OCI-LY1 (cell line): ENCODE data around the gene GLRA2.

ENCODE experiments used
- H2AFZ ChIP-seq: fragments of 200-600 bp; sonication (generic), shearing (Covaris generic); 2 replicates; pipeline ENCODE4 v1.6.0; 2014; ENCODE audit warnings: antibody characterized with exemption, mild to moderate bottlenecking, low read length
- H3F3A ChIP-seq: fragments of 200-600 bp; sonication (generic), shearing (Covaris generic); 2 replicates; pipeline ENCODE4 v1.6.0; 2014; ENCODE audit warnings: mild to moderate bottlenecking, antibody characterized with exemption, low read length, moderate library complexity; ENCODE audit not compliant: insufficient read depth
- H3K27ac ChIP-seq: fragments of 200-600 bp; sonication (generic); 2 replicates; pipeline ENCODE4 v1.5.1; 2014; ENCODE audit warnings: low read length, mixed run types, mild to moderate bottlenecking, low read depth; ENCODE audit not compliant: poor library complexity, severe bottlenecking
- H3K27me3 ChIP-seq: fragments of 200-600 bp; sonication (generic); 2 replicates; pipeline ENCODE4 v1.6.0; 2014; ENCODE audit warnings: antibody characterized with exemption, mild to moderate bottlenecking, low read length, moderate library complexity; ENCODE audit not compliant: insufficient read depth
- H3K36me3 ChIP-seq: fragments of 200-600 bp; sonication (generic); 2 replicates; pipeline ENCODE4 v1.6.1; 2014; ENCODE audit warnings: mild to moderate bottlenecking, antibody characterized with exemption, low read length, moderate library complexity, mixed read lengths; ENCODE audit not compliant: insufficient read depth
- H3K4me1 ChIP-seq: fragments of 200-600 bp; sonication (generic); 2 replicates; pipeline ENCODE4 v1.5.1; 2014; ENCODE audit warnings: mild to moderate bottlenecking, low read length, moderate library complexity; ENCODE audit not compliant: insufficient read depth, severe bottlenecking
- H3K4me2 ChIP-seq: fragments of 200-600 bp; sonication (generic), shearing (Covaris generic); 2 replicates; pipeline ENCODE4 v1.6.1; 2014; ENCODE audit warnings: low read length
- H3K4me3 ChIP-seq: fragments of 200-600 bp; sonication (generic); 2 replicates; pipeline ENCODE4 v1.5.1; 2014; ENCODE audit warnings: low read length, low read depth, mild to moderate bottlenecking, mixed read lengths; ENCODE audit not compliant: poor library complexity, severe bottlenecking
- H3K79me2 ChIP-seq: fragments of 200-600 bp; shearing (Covaris generic); 2 replicates; pipeline ENCODE4 v1.6.1; 2016; ENCODE audit warnings: mixed run types, low read length, mixed read lengths; ENCODE audit not compliant: insufficient read depth
- H3K9ac ChIP-seq: fragments of 200-600 bp; sonication (generic), shearing (Covaris generic); 2 replicates; pipeline ENCODE4 v1.6.1; 2014; ENCODE audit warnings: mild to moderate bottlenecking, low read length, mixed read lengths
- H3K9me2 ChIP-seq: fragments of 200-600 bp; sonication (generic), shearing (Covaris generic); 2 replicates; pipeline ENCODE4 v1.6.1; 2014; ENCODE audit warnings: low read depth, mild to moderate bottlenecking, low read length, mixed read lengths
- H3K9me3 ChIP-seq: fragments of 200-600 bp; shearing (Covaris generic); 2 replicates; pipeline ENCODE4 v1.6.1; 2014; ENCODE audit warnings: low read length, mixed read lengths
- H4K20me1 ChIP-seq: fragments of 200-600 bp; sonication (generic), shearing (Covaris generic); 2 replicates; pipeline ENCODE4 v1.6.0; 2016; ENCODE audit warnings: mild to moderate bottlenecking, low read length; ENCODE audit not compliant: insufficient read depth
- CTCF ChIP-seq: fragments of 200-600 bp; sonication (generic), shearing (Covaris generic); IDR thresholded peaks from 2 replicates; pipeline ENCODE4 v1.5.1; 2017; ENCODE audit warnings: mild to moderate bottlenecking, antibody characterized with exemption, low read length, moderate library complexity, mixed read lengths
- EZH2 ChIP-seq: fragments of 200-600 bp; sonication (generic), shearing (Covaris generic); IDR thresholded peaks from 2 replicates; pipeline ENCODE4 v1.8.0; 2017; ENCODE audit warnings: borderline replicate concordance, mixed run types, mild to moderate bottlenecking, antibody characterized with exemption, low read length, moderate library complexity, mixed read lengths

Gene GLRA2

GRCh38 chrX:14729058-14729457 is 199.7 kb downstream of the GLRA2 start:
- Histone ChIP-seq H3K4me1 (no peaks in the 10 kb centered on the region), H2AFZ (no peak overlapping the region), H3K9ac (no peak overlapping the region), H3K79me2 (no peaks in the 10 kb centered on the region), H3K9me3 (no peaks in the 10 kb centered on the region), H3K4me2 (no peak overlapping the region), H3K36me3 (no peaks in the 10 kb centered on the region), H4K20me1 (no peaks in the 10 kb centered on the region), H3K27me3 (no peaks in the 10 kb centered on the region), H3K27ac (no peak overlapping the region), H3K4me3 (no peak overlapping the region), H3F3A (no peaks in the 10 kb centered on the region), H3K9me2 (no peaks in the 10 kb centered on the region)
- TF ChIP-seq EZH2 (no peak), CTCF (no peak)

GRCh38 chrX:14738643-14739042 is 209.3 kb downstream of the GLRA2 start:
- no peak overlapping the region for H3K4me3 ChIP-seq
- TF ChIP-seq EZH2 (no peak), CTCF (no peak)
- H3K27me3 ChIP-seq = no peaks in the 10 kb centered on the region
- H3F3A ChIP-seq = no peaks in the 10 kb centered on the region
- no peak overlapping the region for H3K4me2 ChIP-seq
- no peaks in the 10 kb centered on the region for H3K4me1 ChIP-seq
- H3K79me2 ChIP-seq = no peaks in the 10 kb centered on the region
- no peaks in the 10 kb centered on the region for H3K9me2 ChIP-seq
- H3K9me3 ChIP-seq = no peaks in the 10 kb centered on the region
- no peak overlapping the region for H2AFZ ChIP-seq
- H4K20me1 ChIP-seq = no peaks in the 10 kb centered on the region
- H3K36me3 ChIP-seq = no peaks in the 10 kb centered on the region
- H3K9ac ChIP-seq = no peak overlapping the region
- H3K27ac ChIP-seq = no peak overlapping the region

- TF ChIP-seq EZH2 = no peak
- TF ChIP-seq CTCF = no peak
- Histone ChIP-seq H3K27ac (no peak overlapping the region), H3K9me3 (no peaks in the 10 kb centered on the region), H3F3A (no peaks in the 10 kb centered on the region), H3K9ac (no peak overlapping the region), H3K27me3 (no peaks in the 10 kb centered on the region), H2AFZ (no peak overlapping the region), H3K4me2 (no peak overlapping the region), H3K36me3 (no peaks in the 10 kb centered on the region), H4K20me1 (no peaks in the 10 kb centered on the region), H3K9me2 (no peaks in the 10 kb centered on the region), H3K4me1 (no peaks in the 10 kb centered on the region), H3K79me2 (no peaks in the 10 kb centered on the region), H3K4me3 (no peak overlapping the region)
Measured at GRCh38 chrX:14753441-14753840, 224.1 kb downstream of the GLRA2 start.
